Natural killer cell (primary cell): Measurements from ENCODE around the gene ARL3. TPM values are rescaled to one million over a fixed set of nuclear protein-coding genes. Genes with fewer than 3 reads are reported as not detected.
"Not testable (repeated sequence)": the region's sequence is repeated elsewhere in the genome, so short reads cannot be mapped to it uniquely, and the experiment has no call there.

ENCODE experiments used
- ATAC-seq, 3 donors: fragments of 150-1000 bp in 2 of 3; fragments of 200-7000 bp in 1 of 3; cut with Tn5 transposase; 1 replicate in 1 of 3; 2 replicates in 2 of 3; pipeline ENCODE4 v1.10.0; 2021; ENCODE audit warnings: mild to moderate bottlenecking in 2 of 3, moderate library complexity in 2 of 3
- DNase-seq, 2 donors: peaks; one replicate each; pipeline versions ENCODE4 v3.0.0 to v3.0.0-alpha.2; 2013 to 2021; ENCODE audit warnings: mixed read lengths in 1 of 2
- H3K27ac ChIP-seq: one replicate; pipeline ENCODE4 v1.5.1; 2013; ENCODE audit warnings: mild to moderate bottlenecking, low read length
- H3K27me3 ChIP-seq: one replicate; pipeline ENCODE4 v1.6.1; 2013; ENCODE audit warnings: low read length; ENCODE audit not compliant: control insufficient read depth, insufficient read depth
- H3K36me3 ChIP-seq: one replicate; pipeline ENCODE4 v1.6.1; 2013; ENCODE audit warnings: low read length; ENCODE audit not compliant: control insufficient read depth, insufficient read depth
- H3K4me1 ChIP-seq: one replicate; pipeline ENCODE4 v1.6.1; 2013; ENCODE audit warnings: low read length; ENCODE audit not compliant: control insufficient read depth, insufficient read depth
- H3K4me3 ChIP-seq: one replicate; pipeline ENCODE4 v1.5.1; 2013; ENCODE audit warnings: low read length
- H3K9me3 ChIP-seq: one replicate; pipeline ENCODE4 v1.6.1; 2013; ENCODE audit warnings: low read length; ENCODE audit not compliant: control insufficient read depth, insufficient read depth
- H3K27ac Mint-ChIP-seq, 2 donors: one replicate each; pipeline ENCODE4 v1.8.0; 2022; ENCODE audit warnings: mild to moderate bottlenecking in 2 of 2, mixed read lengths in 2 of 2, moderate library complexity in 1 of 2
- H3K27me3 Mint-ChIP-seq, 2 donors: one replicate each; pipeline ENCODE4 v1.8.0; 2022; ENCODE audit warnings: low read depth in 2 of 2, mixed read lengths in 2 of 2
- H3K36me3 Mint-ChIP-seq: one replicate; pipeline ENCODE4 v1.8.0; 2022; ENCODE audit warnings: mixed read lengths
- H3K4me1 Mint-ChIP-seq, 2 donors: one replicate each; pipeline ENCODE4 v1.8.0; 2022; ENCODE audit warnings: mixed read lengths in 2 of 2
- H3K4me3 Mint-ChIP-seq: one replicate; pipeline ENCODE4 v1.8.0; 2022; ENCODE audit warnings: mild to moderate bottlenecking, moderate library complexity, mixed read lengths
- H3K9me3 Mint-ChIP-seq, 2 donors: one replicate each; pipeline ENCODE4 v1.8.0; 2022; ENCODE audit warnings: mixed read lengths in 2 of 2
- WGBS: methylation state at CpG from one replicate; pipeline ENCODE4 v1.1.7; 2013; ENCODE audit warnings: missing lambda C conversion rate; ENCODE audit not compliant: insufficient coverage; 5-methylcytosine and 5-hydroxymethylcytosine counted together
- intact Hi-C: fragments of 100-400 bp; cut with micrococcal nuclease; formaldehyde crosslinking; loops from one replicate; pipeline ENCODE4 v1.14.2; 2022
- total RNA-seq, 4 donors: library from RNA; stranded (reverse); fragments of 120-200 nt in 1 of 4; gene quantifications; one replicate each; pipeline versions ENCODE4 v1.2.3 to v1.2.4, GENCODE V29; 2013 to 2022
- TF ChIP-seq, protein P1 (sequence below): fragments of 200-600 bp; IDR thresholded peaks from one replicate; pipeline ENCODE4 v1.8.0; 2022; ENCODE audit warnings: antibody characterized with exemption

Gene ARL3
- total RNA-seq, 3 donors from 2014 or later (not counting 1 experiment from before 2014, with no cell fraction given): 1.4 to 1.7 (median 1.5) TPM

DNA sequence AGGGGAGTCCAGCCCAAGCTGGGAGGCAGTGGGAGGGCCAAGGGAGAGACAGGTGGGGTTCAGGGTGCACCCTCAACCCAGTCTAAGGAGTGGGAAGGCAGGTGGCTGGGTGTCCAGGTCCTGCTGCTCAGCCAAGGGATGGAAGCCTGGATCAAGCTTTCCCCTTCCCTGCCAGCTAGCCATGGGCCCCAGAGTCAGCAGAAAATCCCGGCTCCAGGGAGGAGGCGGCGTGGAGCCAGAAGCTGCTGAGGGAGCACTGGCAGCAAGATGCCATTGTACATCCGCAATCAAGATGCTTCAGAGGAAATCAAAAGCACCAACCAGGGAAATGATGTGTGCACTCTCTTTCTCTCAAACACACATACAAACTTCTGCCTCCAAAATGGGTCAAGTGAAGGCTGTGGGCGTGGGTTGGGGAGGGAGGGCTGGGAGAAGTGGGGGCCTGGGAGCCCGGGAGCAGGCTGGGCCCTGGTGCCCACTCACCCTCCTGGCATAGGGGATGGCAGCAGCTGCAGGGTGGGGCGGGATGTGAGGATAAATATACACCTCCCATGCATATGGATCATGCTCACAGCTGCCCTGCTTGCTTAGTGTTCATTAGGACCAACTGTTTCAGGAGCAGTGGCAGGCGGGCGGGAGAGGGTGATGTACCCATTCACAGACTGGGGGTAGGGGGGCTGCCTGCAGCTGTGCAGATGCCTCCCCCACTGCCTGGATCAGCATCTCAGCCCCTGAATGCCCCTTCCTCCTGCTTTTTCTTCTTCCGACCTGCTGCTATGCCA lies 45.7 kb downstream of the ARL3 start:
- DNase-seq: peak in 1 of 2 donors; percentile 31
- H3K4me3 Mint-ChIP-seq: no peak overlapping the region
- TF ChIP-seq, protein P1, sequence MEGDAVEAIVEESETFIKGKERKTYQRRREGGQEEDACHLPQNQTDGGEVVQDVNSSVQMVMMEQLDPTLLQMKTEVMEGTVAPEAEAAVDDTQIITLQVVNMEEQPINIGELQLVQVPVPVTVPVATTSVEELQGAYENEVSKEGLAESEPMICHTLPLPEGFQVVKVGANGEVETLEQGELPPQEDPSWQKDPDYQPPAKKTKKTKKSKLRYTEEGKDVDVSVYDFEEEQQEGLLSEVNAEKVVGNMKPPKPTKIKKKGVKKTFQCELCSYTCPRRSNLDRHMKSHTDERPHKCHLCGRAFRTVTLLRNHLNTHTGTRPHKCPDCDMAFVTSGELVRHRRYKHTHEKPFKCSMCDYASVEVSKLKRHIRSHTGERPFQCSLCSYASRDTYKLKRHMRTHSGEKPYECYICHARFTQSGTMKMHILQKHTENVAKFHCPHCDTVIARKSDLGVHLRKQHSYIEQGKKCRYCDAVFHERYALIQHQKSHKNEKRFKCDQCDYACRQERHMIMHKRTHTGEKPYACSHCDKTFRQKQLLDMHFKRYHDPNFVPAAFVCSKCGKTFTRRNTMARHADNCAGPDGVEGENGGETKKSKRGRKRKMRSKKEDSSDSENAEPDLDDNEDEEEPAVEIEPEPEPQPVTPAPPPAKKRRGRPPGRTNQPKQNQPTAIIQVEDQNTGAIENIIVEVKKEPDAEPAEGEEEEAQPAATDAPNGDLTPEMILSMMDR: no peak
- peaks cover 2 to 15% of the 10 kb centered on the region in 2 donors for H3K4me1 Mint-ChIP-seq
- H3K36me3 ChIP-seq: no peaks in the 10 kb centered on the region
- no peaks in the 10 kb centered on the region for H3K9me3 ChIP-seq
- 91% methylated on average over 9 of the region's 10 CpGs for whole genome bisulfite sequencing
- intact Hi-C loops: no loop called here
- H3K27me3 Mint-ChIP-seq: no peaks in the 10 kb centered on the region
- no peaks in the 10 kb centered on the region for H3K27me3 ChIP-seq
- no peak overlapping the region for H3K27ac ChIP-seq
- H3K9me3 Mint-ChIP-seq: no peaks in the 10 kb centered on the region
- H3K4me3 ChIP-seq: no peak overlapping the region
- H3K4me1 ChIP-seq: peaks cover 12% of the 10 kb centered on the region
- ATAC-seq: no peak
- peak overlapping the region in 1 of 2 donors; percentile 22 for H3K27ac Mint-ChIP-seq
- H3K36me3 Mint-ChIP-seq: no peaks in the 10 kb centered on the region

DNA sequence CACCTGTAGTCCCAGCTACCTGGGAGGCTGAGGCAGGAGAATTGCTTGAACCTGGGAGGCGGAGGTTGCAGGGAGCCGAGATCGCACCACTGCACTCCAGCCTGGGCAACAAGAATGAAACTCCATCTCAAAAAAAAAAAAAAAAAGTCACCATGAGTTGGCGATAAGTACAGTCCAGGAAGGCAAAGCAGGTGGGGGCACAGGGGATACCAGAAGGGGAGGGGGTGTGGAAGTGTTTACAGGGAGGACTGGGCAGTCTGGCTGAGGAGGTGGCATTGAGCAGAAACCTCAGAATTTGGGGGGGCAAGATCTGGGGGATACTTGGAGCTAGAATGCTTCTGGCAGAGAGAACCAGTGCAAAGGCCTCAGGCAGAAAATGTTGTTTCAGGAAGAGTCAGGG lies 46.8 kb downstream of the ARL3 start:
- DNase-seq, H3K36me3 ChIP-seq, H3K4me1 ChIP-seq, H3K27ac ChIP-seq, H3K9me3 ChIP-seq, H3K36me3 Mint-ChIP-seq, H3K9me3 Mint-ChIP-seq, intact Hi-C loops, H3K27me3 Mint-ChIP-seq, H3K4me3 Mint-ChIP-seq, H3K4me3 ChIP-seq, H3K27me3 ChIP-seq, ATAC-seq: not testable (repeated sequence)
- H3K27ac Mint-ChIP-seq: peak overlapping the region in 1 of 2 donors; percentile 22
- WGBS: 92% methylated on average over 4 of the region's 4 CpGs
- peaks cover 0 to 11% of the 10 kb centered on the region in 2 donors for H3K4me1 Mint-ChIP-seq

DNA sequence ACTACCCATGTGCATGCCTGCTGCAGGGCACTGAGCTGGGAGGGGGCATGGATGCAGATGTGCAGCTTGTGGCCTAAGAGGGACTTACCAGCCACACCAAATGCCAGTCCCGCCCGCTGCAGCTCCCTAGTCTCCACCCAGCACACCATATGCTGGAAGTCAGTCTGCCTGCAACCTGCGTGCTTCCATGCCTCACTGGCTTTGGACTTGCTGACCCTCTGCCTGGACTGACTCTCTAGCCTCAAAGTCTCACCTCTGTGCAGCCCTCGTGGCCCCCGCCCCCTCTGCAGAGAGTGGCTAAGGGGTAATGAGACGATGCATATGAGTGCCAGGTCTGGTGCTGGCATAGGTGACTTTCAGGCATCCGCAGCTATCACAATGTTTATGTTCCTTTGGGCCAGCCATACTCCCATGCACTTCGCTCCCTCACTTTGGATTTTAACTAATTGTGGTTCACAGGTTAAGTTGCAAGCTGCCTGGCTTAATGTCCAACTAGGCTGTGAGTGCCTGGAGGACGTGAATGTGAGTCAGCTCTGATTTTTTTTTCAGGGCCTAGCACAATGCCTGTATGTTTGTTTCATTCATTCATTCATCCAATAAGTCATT lies 48.2 kb downstream of the ARL3 start:
- Histone ChIP-seq H3K27me3 (no peaks in the 10 kb centered on the region), H3K36me3 (no peaks in the 10 kb centered on the region), H3K4me3 (no peak overlapping the region), H3K4me1 (peaks cover 21% of the 10 kb centered on the region), H3K9me3 (no peaks in the 10 kb centered on the region), H3K27ac (no peak overlapping the region)
- no peaks in the 10 kb centered on the region for H3K36me3 Mint-ChIP-seq
- H3K27me3 Mint-ChIP-seq: no peaks in the 10 kb centered on the region
- TF ChIP-seq, protein P1: no peak
- no peaks in the 10 kb centered on the region for H3K9me3 Mint-ChIP-seq
- no peak for ATAC-seq
- no peak for DNase-seq
- intact Hi-C loops: no loop called here
- no peak overlapping the region for H3K4me3 Mint-ChIP-seq
- H3K27ac Mint-ChIP-seq: no peak overlapping the region
- WGBS: 92% methylated on average over 9 of the region's 9 CpGs
- peaks cover 0 to 20% of the 10 kb centered on the region in 2 donors for H3K4me1 Mint-ChIP-seq

DNA sequence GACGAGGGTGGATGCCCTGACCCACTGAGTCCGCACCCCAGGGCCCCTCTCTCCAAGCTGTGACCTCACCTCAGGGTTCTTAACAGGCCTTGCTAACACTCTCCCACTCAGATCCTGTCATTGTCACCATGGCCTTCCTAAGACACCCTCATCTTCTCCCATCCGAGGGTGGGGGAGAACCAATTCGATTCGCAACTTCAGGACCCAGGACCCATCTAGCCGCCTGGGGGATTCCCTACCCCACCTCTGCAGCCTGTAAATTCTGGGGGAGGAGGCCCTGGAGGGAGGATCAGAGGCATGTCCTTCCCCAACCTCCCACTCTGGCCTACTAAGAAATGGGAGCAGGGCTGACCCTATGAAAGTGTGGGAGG lies 52.6 kb downstream of the ARL3 start:
- Histone ChIP-seq H3K9me3 (no peaks in the 10 kb centered on the region), H3K4me1 (peaks cover 39% of the 10 kb centered on the region), H3K4me3 (no peak overlapping the region), H3K27me3 (no peaks in the 10 kb centered on the region), H3K27ac (peak overlapping the region; percentile 65), H3K36me3 (peaks cover 20% of the 10 kb centered on the region)
- Mint-ChIP-seq H3K4me1 (peaks cover 11 to 35% of the 10 kb centered on the region in 2 donors), H3K9me3 (no peaks in the 10 kb centered on the region), H3K4me3 (peak overlapping the region; percentile 75), H3K27me3 (no peaks in the 10 kb centered on the region), H3K36me3 (no peaks in the 10 kb centered on the region), H3K27ac (peak overlapping the region; percentile 74 to 89)
- WGBS: 47% methylated on average over 5 of the region's 6 CpGs
- intact Hi-C loops: loop anchor here (1.0 to 5.0 kb wide), 3 partner anchors 13 to 51 kb away; partner anchors contain the start of genes ARL3 and SFXN2
- TF ChIP-seq, protein P1: no peak
- no peak for DNase-seq
- peak; percentile 27 to 45 (median 35) for ATAC-seq
